ENCODE data around the gene RNU1-3.
"Not testable (repeated sequence)": the region's sequence is repeated elsewhere in the genome, so short reads cannot be mapped to it uniquely, and the experiment has no call there.

Gene RNU1-3

DNA sequence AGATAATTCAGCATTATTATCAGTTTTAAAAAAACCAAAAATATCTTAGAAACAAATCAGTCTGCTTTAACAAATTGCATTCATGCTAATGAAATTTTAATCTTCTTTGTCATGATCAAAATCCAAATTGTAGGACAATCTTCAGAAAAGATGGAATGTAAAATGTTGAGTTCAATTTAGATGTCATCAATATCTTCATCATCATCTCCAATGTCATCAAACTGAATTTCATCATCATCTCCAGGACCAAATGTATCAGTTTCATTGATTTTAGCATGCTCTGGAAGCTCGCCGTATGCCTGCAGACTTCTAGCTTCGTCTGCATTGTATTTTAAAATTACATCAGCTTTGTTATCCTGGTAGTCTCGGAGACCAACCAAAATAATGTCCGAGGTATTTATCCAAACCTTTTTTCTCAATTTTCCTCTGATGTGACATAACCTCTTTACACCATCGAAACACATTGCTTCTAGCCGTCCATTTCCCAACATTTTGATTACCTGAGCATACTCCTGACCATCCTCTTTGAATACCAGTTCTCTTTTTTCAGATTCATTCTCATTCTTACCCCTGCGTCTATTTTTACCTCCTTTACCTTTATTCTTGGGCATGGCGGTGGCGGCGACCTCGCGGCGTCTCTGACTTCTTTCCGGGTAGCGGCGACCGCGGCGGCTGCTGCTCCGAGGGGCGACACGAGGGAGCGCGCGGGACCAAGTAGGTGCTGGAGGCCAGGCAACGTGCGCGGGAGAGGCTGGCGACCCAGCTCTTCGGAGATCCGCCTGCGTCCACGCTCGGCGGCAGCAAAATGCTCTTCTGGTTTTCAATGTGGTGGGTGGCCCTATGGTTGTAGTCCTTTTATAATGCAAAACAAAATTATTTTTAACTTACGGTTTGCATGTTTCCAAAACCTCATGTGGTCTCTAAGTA lies 19.0 kb upstream of the RNU1-3 start:
- peak; percentile 32 for ATAC-seq (ENCODE audit: low read depth)
- not testable (repeated sequence) for H3K27me3 Mint-ChIP-seq; H3K36me3 Mint-ChIP-seq; H3K27ac Mint-ChIP-seq; DNase-seq (ENCODE audit: low spot score in 2 of 2); H3K9me3 Mint-ChIP-seq; H3K4me1 Mint-ChIP-seq
- H3K4me3 Mint-ChIP-seq: peak overlapping the region; percentile 78

GRCh38 chr1:16684738-16685337 lies 18.1 kb upstream of the RNU1-3 start:
- not testable (repeated sequence) for DNase-seq (ENCODE audit: low spot score in 2 of 2); H3K27ac Mint-ChIP-seq; H3K27me3 Mint-ChIP-seq; H3K4me1 Mint-ChIP-seq; H3K9me3 Mint-ChIP-seq; H3K4me3 Mint-ChIP-seq; H3K36me3 Mint-ChIP-seq
- peak; percentile 67 for ATAC-seq (ENCODE audit: low read depth)

DNA sequence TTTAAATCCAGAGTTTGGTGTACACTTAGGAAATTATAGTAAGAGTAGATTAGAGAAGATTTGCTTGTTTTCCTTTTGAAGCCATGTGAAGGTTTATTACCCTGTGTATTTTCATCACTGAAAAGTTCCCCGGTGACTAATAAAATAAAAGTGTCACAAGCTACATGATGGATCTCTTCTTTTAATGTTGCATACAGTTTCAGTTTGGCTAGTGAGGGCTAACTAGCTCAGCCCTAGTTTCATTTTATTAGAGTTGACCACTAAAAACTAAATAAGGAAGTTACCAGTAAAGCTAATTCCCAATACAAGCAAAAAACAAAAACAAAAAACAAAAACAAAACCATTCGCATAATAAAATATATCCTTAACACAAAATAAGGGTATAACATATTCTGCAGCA lies 17.4 kb upstream of the RNU1-3 start:
- H3K9me3 Mint-ChIP-seq; H3K36me3 Mint-ChIP-seq; H3K4me1 Mint-ChIP-seq; H3K27me3 Mint-ChIP-seq; DNase-seq (ENCODE audit: low spot score in 2 of 2); ATAC-seq (ENCODE audit: low read depth); H3K4me3 Mint-ChIP-seq; H3K27ac Mint-ChIP-seq: not testable (repeated sequence)

DNA sequence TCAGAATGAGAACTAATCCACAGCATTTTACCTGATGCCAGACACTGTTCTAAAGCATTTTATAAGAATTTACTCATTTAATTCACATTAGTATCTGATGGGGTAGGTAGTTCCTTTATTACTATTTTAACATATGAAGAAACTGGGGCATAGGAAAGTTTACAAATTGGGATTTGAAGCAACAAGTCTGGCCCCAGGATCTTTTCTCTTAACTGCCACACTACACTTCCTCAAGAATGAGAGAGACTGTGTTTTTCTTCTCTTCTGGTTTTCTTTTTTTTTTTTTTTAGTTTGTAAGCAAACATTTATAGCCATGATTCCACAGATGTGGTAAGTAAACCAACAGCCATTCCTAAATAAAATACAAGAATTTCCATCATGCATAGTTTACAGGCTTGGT lies 16.1 kb upstream of the RNU1-3 start:
- H3K27me3 Mint-ChIP-seq: not testable (repeated sequence)

GRCh38 chr1:16680366-16680765 lies 13.6 kb upstream of the RNU1-3 start:
- H3K9me3 Mint-ChIP-seq; ATAC-seq (ENCODE audit: low read depth); H3K27me3 Mint-ChIP-seq; DNase-seq (ENCODE audit: low spot score in 2 of 2); H3K27ac Mint-ChIP-seq; H3K4me3 Mint-ChIP-seq; H3K36me3 Mint-ChIP-seq: not testable (repeated sequence)
- peaks cover 12% of the 10 kb centered on the region for H3K4me1 Mint-ChIP-seq

More for the DNA sequence above, 16.1 kb upstream of the RNU1-3 start:
- H3K36me3 Mint-ChIP-seq; DNase-seq (ENCODE audit: low spot score in 2 of 2); ATAC-seq (ENCODE audit: low read depth); H3K4me1 Mint-ChIP-seq; H3K27ac Mint-ChIP-seq; H3K4me3 Mint-ChIP-seq; H3K9me3 Mint-ChIP-seq: not testable (repeated sequence)

DNA sequence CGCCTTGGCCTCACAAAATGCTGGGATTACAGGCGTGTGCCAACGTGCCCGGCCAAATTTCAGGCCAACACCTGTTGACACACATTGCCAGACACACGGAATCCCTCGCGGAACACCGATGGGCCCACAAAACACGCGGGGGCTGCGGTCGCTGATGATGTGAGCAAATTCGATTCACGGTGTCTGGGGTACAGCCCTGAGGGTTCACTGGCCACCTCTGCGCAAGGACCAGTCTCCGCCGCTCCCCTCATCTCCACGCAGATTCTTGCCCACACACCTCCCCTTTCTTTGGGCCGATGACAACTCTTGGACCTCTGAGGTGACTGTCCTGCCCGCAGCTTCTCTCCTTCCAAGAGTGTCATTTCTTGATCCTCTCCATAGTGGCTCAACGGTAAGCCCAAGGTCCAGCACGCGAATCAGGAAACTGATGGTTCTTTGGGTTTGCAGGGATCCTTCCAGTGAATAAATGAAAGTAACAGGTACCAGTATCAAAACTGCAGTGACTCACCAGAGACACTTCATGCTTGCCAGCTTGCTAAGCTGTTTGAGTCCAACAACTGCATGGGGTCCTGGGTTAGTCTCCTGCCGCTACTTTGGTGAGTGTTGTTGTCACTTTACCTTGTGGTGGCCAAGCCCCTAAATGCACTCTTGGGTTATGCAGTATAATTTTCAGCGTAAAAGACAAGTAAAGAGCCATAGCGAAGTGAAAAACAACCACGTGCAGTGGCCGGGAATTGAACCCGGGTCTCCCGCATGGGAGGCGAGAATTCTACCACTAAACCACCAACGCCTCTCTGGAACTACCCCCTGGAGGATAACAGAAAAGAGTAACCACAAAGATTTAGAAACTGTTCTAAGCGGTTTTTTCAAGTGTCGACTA lies 11.0 kb upstream of the RNU1-3 start:
- Mint-ChIP-seq H3K27ac (peak overlapping the region; percentile 67), H3K4me1 (peaks cover 15% of the 10 kb centered on the region), H3K36me3 (no peaks in the 10 kb centered on the region), H3K4me3 (no peak overlapping the region), H3K27me3 (peaks cover 3% of the 10 kb centered on the region), H3K9me3 (no peaks in the 10 kb centered on the region)
- DNase-seq (ENCODE audit: low spot score in 2 of 2): no peak
- peak; percentile 27 for ATAC-seq (ENCODE audit: low read depth)

- Mint-ChIP-seq H3K4me3 (peak overlapping the region; percentile 16), H3K27ac (peak overlapping the region; percentile 25), H3K4me1 (peaks cover 15% of the 10 kb centered on the region)
- not testable (repeated sequence) for H3K9me3 Mint-ChIP-seq; DNase-seq (ENCODE audit: low spot score in 2 of 2); H3K27me3 Mint-ChIP-seq; H3K36me3 Mint-ChIP-seq
- peak; percentile 63 for ATAC-seq (ENCODE audit: low read depth)
Observed at GRCh38 chr1:16676661-16677523, 10.1 kb upstream of the RNU1-3 start.

DNA sequence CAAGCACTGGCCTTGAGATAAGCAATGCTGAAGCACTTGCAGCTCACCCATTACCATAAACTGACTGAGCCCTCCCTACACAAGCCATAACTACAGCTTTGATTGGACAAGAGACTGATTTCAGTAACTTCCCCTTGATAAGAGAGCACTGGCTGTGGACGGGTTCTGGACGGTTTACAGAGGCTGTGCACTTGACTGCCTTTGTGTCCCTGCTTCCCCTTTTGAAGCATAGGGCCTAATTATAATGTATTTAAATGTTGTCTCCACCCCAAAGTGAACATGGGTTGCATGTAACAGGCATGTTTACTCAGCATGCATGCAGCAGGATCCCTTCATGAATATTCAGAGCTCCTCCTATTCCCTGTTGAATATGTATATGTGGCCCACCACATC lies 8.4 kb upstream of the RNU1-3 start:
- not testable (repeated sequence) for H3K36me3 Mint-ChIP-seq; DNase-seq (ENCODE audit: low spot score in 2 of 2); H3K27me3 Mint-ChIP-seq; H3K9me3 Mint-ChIP-seq; H3K4me3 Mint-ChIP-seq
- Mint-ChIP-seq H3K4me1 (peaks cover 15% of the 10 kb centered on the region), H3K27ac (peak overlapping the region; percentile 80)
- ATAC-seq (ENCODE audit: low read depth): peak; percentile 82

GRCh38 chr1:16673976-16674375 lies 7.2 kb upstream of the RNU1-3 start:
- DNase-seq (ENCODE audit: low spot score in 2 of 2); H3K36me3 Mint-ChIP-seq; H3K9me3 Mint-ChIP-seq; H3K27ac Mint-ChIP-seq; ATAC-seq (ENCODE audit: low read depth); H3K4me3 Mint-ChIP-seq; H3K27me3 Mint-ChIP-seq: not testable (repeated sequence)
- peaks cover 15% of the 10 kb centered on the region for H3K4me1 Mint-ChIP-seq

DNA sequence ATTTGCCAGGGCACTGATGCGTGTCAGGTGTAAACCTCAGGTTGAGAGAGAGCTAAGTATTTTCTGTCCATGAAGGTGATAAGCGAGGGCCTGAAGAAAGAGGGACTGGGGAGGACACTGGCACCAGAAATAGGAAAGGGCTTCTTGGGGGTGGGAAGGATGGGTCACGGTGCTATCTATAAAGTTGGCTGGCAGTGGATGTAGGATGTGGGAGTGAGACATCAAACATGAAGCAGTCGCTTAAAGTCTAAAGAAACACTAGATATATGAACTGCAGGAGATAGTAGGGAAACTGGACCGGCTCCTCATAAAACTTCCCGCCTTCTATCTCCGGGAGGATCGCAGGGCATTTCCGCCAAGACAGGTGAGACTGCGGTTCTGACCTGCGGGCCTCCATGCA lies 912 bp downstream of the RNU1-3 start:
- H3K27me3 Mint-ChIP-seq; H3K4me1 Mint-ChIP-seq; H3K27ac Mint-ChIP-seq; H3K4me3 Mint-ChIP-seq; ATAC-seq (ENCODE audit: low read depth); H3K9me3 Mint-ChIP-seq; DNase-seq (ENCODE audit: low spot score in 2 of 2); H3K36me3 Mint-ChIP-seq: not testable (repeated sequence)

- not testable (repeated sequence) for H3K4me1 Mint-ChIP-seq; ATAC-seq (ENCODE audit: low read depth)
Observed at GRCh38 chr1:16658234-16658633, 8.5 kb downstream of the RNU1-3 start.

GRCh38 chr1:16656981-16657683 lies 9.6 kb downstream of the RNU1-3 start:
- H3K4me1 Mint-ChIP-seq; H3K4me3 Mint-ChIP-seq; ATAC-seq (ENCODE audit: low read depth); H3K36me3 Mint-ChIP-seq; H3K27me3 Mint-ChIP-seq; DNase-seq (ENCODE audit: low spot score in 2 of 2); H3K9me3 Mint-ChIP-seq; H3K27ac Mint-ChIP-seq: not testable (repeated sequence)

More at GRCh38 chr1:16658234-16658633, 8.5 kb downstream of the RNU1-3 start:
- H3K9me3 Mint-ChIP-seq; DNase-seq (ENCODE audit: low spot score in 2 of 2); H3K27me3 Mint-ChIP-seq; H3K27ac Mint-ChIP-seq; H3K36me3 Mint-ChIP-seq; H3K4me3 Mint-ChIP-seq: not testable (repeated sequence)

GRCh38 chr1:16656574-16656973 lies 10.2 kb downstream of the RNU1-3 start:
- not testable (repeated sequence) for H3K36me3 Mint-ChIP-seq; H3K27ac Mint-ChIP-seq; H3K9me3 Mint-ChIP-seq; H3K4me3 Mint-ChIP-seq; H3K4me1 Mint-ChIP-seq; H3K27me3 Mint-ChIP-seq; DNase-seq (ENCODE audit: low spot score in 2 of 2)
- peak; percentile 81 for ATAC-seq (ENCODE audit: low read depth)
